Measurements from ENCODE around the gene NOL3. TPM values are rescaled to one million over a fixed set of nuclear protein-coding genes. Genes with fewer than 3 reads are reported as not detected.

Gene NOL3
- total RNA-seq, 1 experiment from 2014 or later: 8.5 TPM

- no peak for TF ChIP-seq ZNF281 (CRISPR knock-in tag; IDR thresholded peaks at IDR 0.05)
- TF ChIP-seq, protein P1, sequence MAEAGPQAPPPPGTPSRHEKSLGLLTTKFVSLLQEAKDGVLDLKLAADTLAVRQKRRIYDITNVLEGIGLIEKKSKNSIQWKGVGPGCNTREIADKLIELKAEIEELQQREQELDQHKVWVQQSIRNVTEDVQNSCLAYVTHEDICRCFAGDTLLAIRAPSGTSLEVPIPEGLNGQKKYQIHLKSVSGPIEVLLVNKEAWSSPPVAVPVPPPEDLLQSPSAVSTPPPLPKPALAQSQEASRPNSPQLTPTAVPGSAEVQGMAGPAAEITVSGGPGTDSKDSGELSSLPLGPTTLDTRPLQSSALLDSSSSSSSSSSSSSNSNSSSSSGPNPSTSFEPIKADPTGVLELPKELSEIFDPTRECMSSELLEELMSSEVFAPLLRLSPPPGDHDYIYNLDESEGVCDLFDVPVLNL (CRISPR knock-in tag; IDR thresholded peaks at IDR 0.05; ENCODE audit: borderline replicate concordance, low read depth): no peak
- TF ChIP-seq ZNF416 (CRISPR knock-in tag; IDR thresholded peaks at IDR 0.05): peak; percentile 73; the same call in 1 of the 2 replicates
- no peak for TF ChIP-seq PRDM15 (CRISPR knock-in tag; IDR thresholded peaks at IDR 0.05)
- TF ChIP-seq E2F5 (CRISPR knock-in tag; IDR thresholded peaks at IDR 0.05): peak; percentile 39; the same call in 1 of the 2 replicates
- no peak for TF ChIP-seq ZNF121 (CRISPR knock-in tag; IDR thresholded peaks at IDR 0.05)
- TF ChIP-seq GABPB1 (CRISPR knock-in tag; IDR thresholded peaks at IDR 0.05): peak; percentile 73
- no peak for TF ChIP-seq OVOL2 (CRISPR knock-in tag; IDR thresholded peaks at IDR 0.05; ENCODE audit: borderline replicate concordance)
- no peak for TF ChIP-seq ZNF138 (CRISPR knock-in tag; conservative IDR thresholded peaks at IDR 0.05)
- no peak for TF ChIP-seq NR1H2 (CRISPR knock-in tag; IDR thresholded peaks at IDR 0.05)
- TF ChIP-seq, protein P2, sequence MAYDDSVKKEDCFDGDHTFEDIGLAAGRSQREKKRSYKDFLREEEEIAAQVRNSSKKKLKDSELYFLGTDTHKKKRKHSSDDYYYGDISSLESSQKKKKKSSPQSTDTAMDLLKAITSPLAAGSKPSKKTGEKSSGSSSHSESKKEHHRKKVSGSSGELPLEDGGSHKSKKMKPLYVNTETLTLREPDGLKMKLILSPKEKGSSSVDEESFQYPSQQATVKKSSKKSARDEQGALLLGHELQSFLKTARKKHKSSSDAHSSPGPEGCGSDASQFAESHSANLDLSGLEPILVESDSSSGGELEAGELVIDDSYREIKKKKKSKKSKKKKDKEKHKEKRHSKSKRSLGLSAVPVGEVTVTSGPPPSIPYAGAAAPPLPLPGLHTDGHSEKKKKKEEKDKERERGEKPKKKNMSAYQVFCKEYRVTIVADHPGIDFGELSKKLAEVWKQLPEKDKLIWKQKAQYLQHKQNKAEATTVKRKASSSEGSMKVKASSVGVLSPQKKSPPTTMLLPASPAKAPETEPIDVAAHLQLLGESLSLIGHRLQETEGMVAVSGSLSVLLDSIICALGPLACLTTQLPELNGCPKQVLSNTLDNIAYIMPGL (CRISPR knock-in tag; IDR thresholded peaks at IDR 0.05): peak; percentile 63; the same call in 1 of the 2 replicates
- TF ChIP-seq ELF4 (CRISPR knock-in tag; IDR thresholded peaks at IDR 0.05; ENCODE audit: low read depth): no peak
- TF ChIP-seq TCF7 (CRISPR knock-in tag; IDR thresholded peaks at IDR 0.05; ENCODE audit: low read depth): no peak
- no peak for TF ChIP-seq KAT7 (CRISPR knock-in tag; IDR thresholded peaks at IDR 0.05; ENCODE audit: borderline replicate concordance)
- no peak for TF ChIP-seq ZNF423 (CRISPR knock-in tag; IDR thresholded peaks at IDR 0.05)
- TF ChIP-seq IRF2 (CRISPR knock-in tag; IDR thresholded peaks at IDR 0.05; ENCODE audit: borderline replicate concordance, low read depth): no peak
- TF ChIP-seq ZNF232 (CRISPR knock-in tag; IDR thresholded peaks at IDR 0.05): no peak
- TF ChIP-seq SP1 (CRISPR knock-in tag; conservative IDR thresholded peaks at IDR 0.05): peak; percentile 91
- peak; percentile 88 for TF ChIP-seq NFYB (CRISPR knock-in tag; conservative IDR thresholded peaks at IDR 0.05; ENCODE audit: low read depth)
- no peak for TF ChIP-seq ATF2 (CRISPR knock-in tag; IDR thresholded peaks at IDR 0.05; ENCODE audit: borderline replicate concordance, low read depth)
- TF ChIP-seq ZBTB21 (CRISPR knock-in tag; IDR thresholded peaks at IDR 0.05; ENCODE audit: borderline replicate concordance): peak; percentile 91; the same call in 1 of the 2 replicates
- 0 out of 2 replicates have a peak, but pooled peaks have one; percentile 29 for TF ChIP-seq MYBL2 (CRISPR knock-in tag; IDR thresholded peaks at IDR 0.05)
- TF ChIP-seq SMAD4 (CRISPR knock-in tag; IDR thresholded peaks at IDR 0.05): no peak
- no peak for TF ChIP-seq ERG (CRISPR knock-in tag; IDR thresholded peaks at IDR 0.05)
- TF ChIP-seq, protein P3, sequence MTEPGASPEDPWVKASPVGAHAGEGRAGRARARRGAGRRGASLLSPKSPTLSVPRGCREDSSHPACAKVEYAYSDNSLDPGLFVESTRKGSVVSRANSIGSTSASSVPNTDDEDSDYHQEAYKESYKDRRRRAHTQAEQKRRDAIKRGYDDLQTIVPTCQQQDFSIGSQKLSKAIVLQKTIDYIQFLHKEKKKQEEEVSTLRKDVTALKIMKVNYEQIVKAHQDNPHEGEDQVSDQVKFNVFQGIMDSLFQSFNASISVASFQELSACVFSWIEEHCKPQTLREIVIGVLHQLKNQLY (CRISPR knock-in tag; IDR thresholded peaks at IDR 0.05): no peak
Measured at GRCh38 chr16:67183627-67184452, 13.5 kb downstream of the NOL3 start, which contains the start of gene MATCAP1 (continued).
